ENCODE measurements around the gene FNDC3B. TPM values are rescaled to one million over a fixed set of nuclear protein-coding genes. Genes with fewer than 3 reads are reported as not detected.

The FNDC3B gene
- total and polyA plus RNA-seq, 12 donors = 9.7 to 118 (median 85.0) TPM

DNA sequence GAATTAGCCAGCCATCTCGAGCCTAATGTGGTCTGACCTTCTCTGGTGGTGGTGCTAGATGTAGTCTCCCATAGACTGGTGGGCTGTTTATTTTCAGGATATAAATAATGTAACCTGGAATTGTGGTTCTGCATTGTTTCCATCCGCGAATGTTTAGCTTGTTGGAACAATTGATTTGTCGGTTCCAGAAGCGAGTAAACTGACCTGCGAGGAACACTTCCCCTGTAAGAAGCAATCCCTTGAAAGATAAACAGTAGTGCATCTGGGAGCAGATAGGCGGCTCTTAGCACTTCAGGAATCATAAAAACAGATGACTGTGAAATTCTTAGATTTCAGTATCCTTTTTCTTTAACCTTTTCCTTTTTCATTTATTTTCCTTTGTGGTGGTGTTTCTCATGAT lies 251.1 kb downstream of the FNDC3B start:
- H3K36me3 ChIP-seq = peaks cover 0 to 97% (median 5%) of the 10 kb centered on the region in 9 donors
- peaks cover 14 to 82% (median 60%) of the 10 kb centered on the region in 9 donors for H3K4me1 ChIP-seq
- DNase-seq = no peak
- intact Hi-C loops (cut with DNase I) = loop anchor here in 1 of 10 donors (5.0 kb wide), 1 partner anchor 37 kb away; no protein-coding TSS in a partner anchor
- H3K27ac ChIP-seq = peak overlapping the region; percentile 19 to 84 (median 68)
- WGBS, 2 donors = 51 to 55% methylated on average over 7 of the region's 7 CpGs
- peaks cover 0 to 14% (median 0%) of the 10 kb centered on the region in 11 donors for H3K9me3 ChIP-seq
- ATAC-seq = no peak
- H3K27me3 ChIP-seq = no peaks in the 10 kb centered on the region
- TF ChIP-seq, protein P1, sequence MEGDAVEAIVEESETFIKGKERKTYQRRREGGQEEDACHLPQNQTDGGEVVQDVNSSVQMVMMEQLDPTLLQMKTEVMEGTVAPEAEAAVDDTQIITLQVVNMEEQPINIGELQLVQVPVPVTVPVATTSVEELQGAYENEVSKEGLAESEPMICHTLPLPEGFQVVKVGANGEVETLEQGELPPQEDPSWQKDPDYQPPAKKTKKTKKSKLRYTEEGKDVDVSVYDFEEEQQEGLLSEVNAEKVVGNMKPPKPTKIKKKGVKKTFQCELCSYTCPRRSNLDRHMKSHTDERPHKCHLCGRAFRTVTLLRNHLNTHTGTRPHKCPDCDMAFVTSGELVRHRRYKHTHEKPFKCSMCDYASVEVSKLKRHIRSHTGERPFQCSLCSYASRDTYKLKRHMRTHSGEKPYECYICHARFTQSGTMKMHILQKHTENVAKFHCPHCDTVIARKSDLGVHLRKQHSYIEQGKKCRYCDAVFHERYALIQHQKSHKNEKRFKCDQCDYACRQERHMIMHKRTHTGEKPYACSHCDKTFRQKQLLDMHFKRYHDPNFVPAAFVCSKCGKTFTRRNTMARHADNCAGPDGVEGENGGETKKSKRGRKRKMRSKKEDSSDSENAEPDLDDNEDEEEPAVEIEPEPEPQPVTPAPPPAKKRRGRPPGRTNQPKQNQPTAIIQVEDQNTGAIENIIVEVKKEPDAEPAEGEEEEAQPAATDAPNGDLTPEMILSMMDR (IDR thresholded peaks at IDR 0.05) = peak in 1 of 9 donors; percentile 6
- H3K4me3 ChIP-seq = no peak overlapping the region

DNA sequence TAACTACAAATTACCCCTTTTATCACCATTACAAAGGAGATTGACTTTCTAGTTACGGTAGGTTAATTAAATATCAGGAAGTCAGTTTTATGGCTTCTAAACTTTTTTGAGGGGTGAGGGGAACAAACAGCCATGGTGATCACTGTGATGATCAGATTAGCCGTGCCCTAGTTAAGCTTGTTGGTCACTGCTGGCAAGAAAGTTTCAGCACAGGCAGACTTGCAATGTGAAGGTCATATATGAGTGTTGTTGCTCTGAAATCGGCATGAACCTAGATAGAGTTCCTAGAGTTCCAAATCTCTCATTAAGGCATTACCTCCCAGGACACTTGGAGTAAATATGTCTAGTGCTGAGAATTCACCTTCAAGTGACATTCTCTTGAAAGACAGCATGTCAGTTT lies 252.3 kb downstream of the FNDC3B start:
- DNase-seq (no peak), ATAC-seq (peak in 1 of 8 donors; percentile 29)
- intact Hi-C loops (cut with DNase I) = loop anchor here in 1 of 10 donors (5.0 kb wide), 1 partner anchor 36 kb away; no protein-coding TSS in a partner anchor
- 60 to 71% methylated on average over 3 of the region's 3 CpGs for WGBS, 2 donors
- peak overlapping the region in 9 of 10 donors; percentile 26 to 84 (median 82) for H3K27ac ChIP-seq
- H3K4me3 ChIP-seq = no peak overlapping the region
- peaks cover 14 to 80% (median 55%) of the 10 kb centered on the region in 9 donors for H3K4me1 ChIP-seq
- peaks cover 0 to 97% (median 13%) of the 10 kb centered on the region in 9 donors for H3K36me3 ChIP-seq
- TF ChIP-seq, protein P1 (IDR thresholded peaks at IDR 0.05) = no peak
- no peaks in the 10 kb centered on the region for H3K27me3 ChIP-seq
- H3K9me3 ChIP-seq = peaks cover 0 to 14% (median 0%) of the 10 kb centered on the region in 11 donors

DNA sequence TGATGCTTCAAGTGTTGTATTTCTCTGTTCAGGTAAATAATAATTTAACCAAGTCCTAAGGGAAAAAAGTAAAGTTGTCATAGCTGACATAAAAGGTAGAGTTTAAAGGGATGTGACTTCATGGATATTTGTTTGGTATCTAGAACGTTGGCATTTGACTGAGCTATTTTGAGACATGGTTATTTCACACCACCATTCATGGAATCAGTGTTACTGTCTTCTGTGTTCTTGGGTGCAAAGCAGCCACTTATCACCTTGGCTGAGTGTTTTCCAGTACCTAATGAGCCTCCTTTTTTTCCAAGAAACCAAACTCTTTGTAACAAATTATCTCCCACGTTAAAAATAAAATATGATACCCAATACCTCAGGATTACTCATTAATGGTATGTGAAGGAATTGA lies 253.0 kb downstream of the FNDC3B start:
- ATAC-seq (peak in 5 of 8 donors; percentile 35 to 74 (median 54)), DNase-seq (no peak)
- intact Hi-C loops (cut with DNase I) = loop anchor here in 1 of 10 donors (5.0 kb wide), 1 partner anchor 35 kb away; no protein-coding TSS in a partner anchor
- TF ChIP-seq, protein P1 (IDR thresholded peaks at IDR 0.05) = no peak
- 40 to 49% methylated on average over 2 of the region's 2 CpGs for WGBS, 2 donors
- H3K36me3 ChIP-seq = peaks cover 0 to 97% (median 14%) of the 10 kb centered on the region in 9 donors
- peaks cover 0 to 14% (median 0%) of the 10 kb centered on the region in 11 donors for H3K9me3 ChIP-seq
- peak overlapping the region in 9 of 10 donors; percentile 26 to 84 (median 82) for H3K27ac ChIP-seq
- H3K4me3 ChIP-seq = no peak overlapping the region
- peaks cover 11 to 75% (median 49%) of the 10 kb centered on the region in 9 donors for H3K4me1 ChIP-seq
- no peaks in the 10 kb centered on the region for H3K27me3 ChIP-seq

GRCh38 chr3:172293093-172293492 lies 253.7 kb downstream of the FNDC3B start:
- TF ChIP-seq, protein P1 (IDR thresholded peaks at IDR 0.05) = no peak
- Histone ChIP-seq H3K4me3 (no peak overlapping the region), H3K4me1 (peaks cover 10 to 69% (median 42%) of the 10 kb centered on the region in 9 donors), H3K27me3 (no peaks in the 10 kb centered on the region), H3K9me3 (peaks cover 0 to 14% (median 0%) of the 10 kb centered on the region in 11 donors), H3K36me3 (peaks cover 0 to 97% (median 14%) of the 10 kb centered on the region in 9 donors), H3K27ac (peak overlapping the region in 8 of 10 donors; percentile 57 to 84 (median 82))
- DNase-seq (no peak), ATAC-seq (peak in 1 of 8 donors; percentile 4)
- intact Hi-C loops (cut with DNase I) = loop anchor here in 1 of 10 donors (5.0 kb wide), 1 partner anchor 34 kb away; no protein-coding TSS in a partner anchor
- WGBS, 2 donors = 72 to 79% methylated on average over 2 of the region's 2 CpGs

Data from heart right ventricle (tissue), 16 donors.